LNCaP clone FGC (cell line): ENCODE data around the gene ITPK1.

Experiments used
- DNase-seq: peaks from one replicate; pipeline ENCODE4 v3.0.0-alpha.2; 2011; ENCODE audit warnings: low read depth
- H3K4me3 ChIP-seq: 2 replicates; pipeline ENCODE4 v1.5.1; 2011; ENCODE audit warnings: mild to moderate bottlenecking, low read depth, low read length, control low read depth
- TF ChIP-seq, protein P1 (sequence below): IDR thresholded peaks from 2 replicates; pipeline ENCODE4 v1.5.1; 2012; ENCODE audit warnings: mild to moderate bottlenecking; ENCODE audit not compliant: control insufficient read depth, insufficient read depth; ENCODE audit errors: extremely low read depth

Gene ITPK1

DNA sequence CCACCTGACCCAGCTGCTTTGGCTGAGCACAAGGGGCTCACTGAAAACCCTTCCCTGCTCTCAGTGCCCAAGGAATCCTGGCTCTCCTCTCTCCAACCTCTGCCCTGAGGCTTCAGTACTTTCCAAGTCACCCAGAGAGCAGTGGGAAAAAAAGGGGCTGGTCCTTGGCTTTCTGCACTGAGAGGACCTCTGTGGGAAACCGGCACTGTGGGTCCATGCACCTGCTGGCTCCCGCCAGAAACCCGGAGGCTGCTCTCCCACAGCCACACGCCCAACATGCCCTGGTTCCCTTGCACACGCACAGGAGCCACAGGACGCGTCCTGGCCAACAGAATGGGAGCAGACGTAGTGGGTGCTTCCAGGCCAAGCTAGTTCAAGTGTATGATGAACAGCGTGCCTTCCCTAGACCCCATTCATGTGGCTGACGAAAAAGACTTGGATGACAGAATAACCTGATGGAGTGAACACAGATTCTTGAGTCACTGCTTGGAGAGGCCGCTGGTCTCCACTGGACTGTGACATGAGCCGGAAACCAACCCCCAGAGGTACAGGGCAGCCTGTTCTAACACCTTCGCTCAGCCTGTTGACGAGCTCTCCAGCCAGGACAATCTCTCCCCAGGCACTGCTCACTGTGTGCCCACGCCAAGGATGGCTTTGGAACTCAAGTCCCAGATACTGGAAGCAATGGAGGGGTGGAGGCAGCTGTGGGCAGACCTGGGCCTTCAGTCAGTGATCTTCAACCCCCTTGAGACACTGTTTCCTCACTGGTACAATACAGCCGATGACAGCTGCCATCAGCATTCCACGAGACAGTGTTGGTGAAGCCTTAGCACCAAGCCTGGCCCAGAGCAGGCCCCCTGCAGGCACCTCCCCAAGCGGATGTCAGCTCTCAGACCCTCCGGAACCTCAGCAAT lies 87.7 kb downstream of the ITPK1 start:
- no peak overlapping the region for H3K4me3 ChIP-seq
- DNase-seq, result no peak
- TF ChIP-seq, protein P1, sequence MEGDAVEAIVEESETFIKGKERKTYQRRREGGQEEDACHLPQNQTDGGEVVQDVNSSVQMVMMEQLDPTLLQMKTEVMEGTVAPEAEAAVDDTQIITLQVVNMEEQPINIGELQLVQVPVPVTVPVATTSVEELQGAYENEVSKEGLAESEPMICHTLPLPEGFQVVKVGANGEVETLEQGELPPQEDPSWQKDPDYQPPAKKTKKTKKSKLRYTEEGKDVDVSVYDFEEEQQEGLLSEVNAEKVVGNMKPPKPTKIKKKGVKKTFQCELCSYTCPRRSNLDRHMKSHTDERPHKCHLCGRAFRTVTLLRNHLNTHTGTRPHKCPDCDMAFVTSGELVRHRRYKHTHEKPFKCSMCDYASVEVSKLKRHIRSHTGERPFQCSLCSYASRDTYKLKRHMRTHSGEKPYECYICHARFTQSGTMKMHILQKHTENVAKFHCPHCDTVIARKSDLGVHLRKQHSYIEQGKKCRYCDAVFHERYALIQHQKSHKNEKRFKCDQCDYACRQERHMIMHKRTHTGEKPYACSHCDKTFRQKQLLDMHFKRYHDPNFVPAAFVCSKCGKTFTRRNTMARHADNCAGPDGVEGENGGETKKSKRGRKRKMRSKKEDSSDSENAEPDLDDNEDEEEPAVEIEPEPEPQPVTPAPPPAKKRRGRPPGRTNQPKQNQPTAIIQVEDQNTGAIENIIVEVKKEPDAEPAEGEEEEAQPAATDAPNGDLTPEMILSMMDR, result no peak

GRCh38 chr14:93026339-93026738 lies 89.4 kb downstream of the ITPK1 start:
- H3K4me3 ChIP-seq, result no peak overlapping the region
- TF ChIP-seq, protein P1, result no peak
- DNase-seq, result no peak

- TF ChIP-seq, protein P1, result no peak
- H3K4me3 ChIP-seq, result no peak overlapping the region
- DNase-seq, result no peak
These were observed 90.7 kb downstream of the ITPK1 start for GRCh38 chr14:93025055-93025454.

GRCh38 chr14:93024493-93024892 lies 91.2 kb downstream of the ITPK1 start:
- TF ChIP-seq, protein P1, result no peak
- no peak for DNase-seq
- H3K4me3 ChIP-seq, result no peak overlapping the region

DNA sequence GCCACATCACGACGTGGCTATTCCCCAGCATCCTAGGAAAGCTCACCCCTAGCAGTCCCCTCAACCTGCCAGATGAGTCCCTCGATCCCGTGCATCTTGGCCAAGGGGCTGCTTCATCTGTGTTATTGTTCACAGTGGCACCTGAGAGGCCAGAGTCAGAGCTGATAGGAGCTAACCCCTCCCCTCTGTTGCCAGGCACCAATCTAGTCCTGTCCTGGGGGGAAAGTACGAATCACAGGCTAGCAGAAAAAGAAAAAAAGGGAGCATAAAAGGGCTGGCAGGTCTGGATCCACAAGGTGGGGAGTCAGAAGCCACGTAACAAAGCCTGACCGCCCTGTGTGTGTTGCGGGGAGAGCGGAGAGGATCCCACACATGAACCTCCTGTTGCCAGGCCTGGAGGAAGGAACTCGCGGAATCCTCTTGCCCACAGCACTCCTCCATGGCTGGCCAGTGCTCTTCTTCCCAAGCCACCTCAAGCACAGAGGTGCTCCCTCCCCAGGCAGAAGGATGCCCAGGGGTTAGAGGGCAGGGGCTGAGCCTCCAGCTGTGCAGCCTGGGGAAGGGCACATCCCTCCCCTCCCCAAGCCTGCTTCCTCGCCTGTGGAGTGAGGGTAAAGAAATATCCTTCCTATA lies 91.8 kb downstream of the ITPK1 start:
- no peak for DNase-seq
- no peak overlapping the region for H3K4me3 ChIP-seq
- TF ChIP-seq, protein P1, result no peak

GRCh38 chr14:93023039-93023438 lies 92.7 kb downstream of the ITPK1 start:
- TF ChIP-seq, protein P1, result no peak

More at GRCh38 chr14:93023039-93023438, 92.7 kb downstream of the ITPK1 start:
- no peak overlapping the region for H3K4me3 ChIP-seq
- no peak for DNase-seq
